ENCODE measurements around the gene FEZ2. TPM values are rescaled to one million over a fixed set of nuclear protein-coding genes. Genes with fewer than 3 reads are reported as not detected.

Gene FEZ2
- total and polyA plus RNA-seq, 2 of the 13 experiments (the other 11 are each of a cell fraction or from before 2014, with no cell fraction given): 42.5 to 59.1 TPM

DNA sequence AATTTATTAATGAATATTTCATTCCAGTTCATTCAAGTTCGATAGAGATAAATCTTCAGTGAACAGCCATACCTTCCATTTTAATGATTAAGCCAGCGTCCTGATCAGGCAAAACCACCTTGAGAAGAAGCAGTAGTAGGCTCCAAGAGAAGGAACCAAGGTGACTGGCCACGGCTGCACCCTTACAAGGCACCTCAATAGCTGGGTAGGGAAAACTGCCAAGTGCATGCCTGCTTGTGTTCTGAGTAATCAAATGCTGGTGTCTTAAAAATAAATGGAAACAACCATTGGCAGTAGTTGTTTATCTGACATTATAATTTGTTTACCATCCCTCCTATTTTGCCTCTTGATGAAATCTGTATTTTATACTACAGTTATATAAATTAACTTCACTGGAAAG, 10.0 kb upstream of the FEZ2 start:
- 16% methylated on average over 3 of the region's 3 CpGs for WGBS (ENCODE audit: low lambda C conversion rate)
- H3K4me3 ChIP-seq (replicated peaks in 1 of 3; ENCODE audit: insufficient read depth in 1 of 3, low read depth in 2 of 3, low read length in 3 of 3): no peak overlapping the region
- no peaks in the 10 kb centered on the region for H3K9me3 ChIP-seq (ENCODE audit: low read length)
- FAIRE-seq (no peak), ATAC-seq (no peak), DNase-seq (ENCODE audit: low spot score) (no peak)
- no peak overlapping the region for H3K4me2 ChIP-seq (ENCODE audit: low read depth, low read length)
- H2AFZ ChIP-seq (ENCODE audit: low read length): no peak overlapping the region
- no peaks in the 10 kb centered on the region for H3K4me1 ChIP-seq (ENCODE audit: insufficient read depth, low read length)
- no peak overlapping the region for H3K9ac ChIP-seq (ENCODE audit: insufficient read depth, low read depth, low read length)
- ChIA-PET POLR2A (no interaction called here), CTCF (ENCODE audit: low intra/inter-chr PET ratio, low total read pairs) (no interaction called here)
- no peak overlapping the region for H3K27ac ChIP-seq (ENCODE audit: extremely low read length, insufficient read depth, low read length)
- no peaks in the 10 kb centered on the region for H3K79me2 ChIP-seq (ENCODE audit: insufficient read depth, low read length)
- no peaks in the 10 kb centered on the region for H3K27me3 ChIP-seq (ENCODE audit: control insufficient read depth in 1 of 2, insufficient read depth in 2 of 2, low read length in 2 of 2)
- no TSS peak for BruUV-seq (replicated peaks)
- no peaks in the 10 kb centered on the region for H3K36me3 ChIP-seq (replicated peaks in 1 of 2; ENCODE audit: control insufficient read depth in 1 of 2, insufficient read depth in 2 of 2, low read length in 2 of 2)
- no peaks in the 10 kb centered on the region for H4K20me1 ChIP-seq (ENCODE audit: insufficient read depth, low read length)
- intact Hi-C loops (cut with micrococcal nuclease; ENCODE audit: unreplicated experiment): no loop called here
- in situ Hi-C loops (cut with HindIII; ENCODE audit: extremely low pct_ligation_motif_present, low pct_unique_long_range_greater_than_20kb): no loop called here
- TF ChIP-seq GPBP1L1 (CRISPR knock-in tag; IDR thresholded peaks at IDR 0.05) (no peak), SP5 (CRISPR knock-in tag; IDR thresholded peaks at IDR 0.05; ENCODE audit: borderline replicate concordance, low read depth) (no peak)
- TF ChIP-seq, protein P1, sequence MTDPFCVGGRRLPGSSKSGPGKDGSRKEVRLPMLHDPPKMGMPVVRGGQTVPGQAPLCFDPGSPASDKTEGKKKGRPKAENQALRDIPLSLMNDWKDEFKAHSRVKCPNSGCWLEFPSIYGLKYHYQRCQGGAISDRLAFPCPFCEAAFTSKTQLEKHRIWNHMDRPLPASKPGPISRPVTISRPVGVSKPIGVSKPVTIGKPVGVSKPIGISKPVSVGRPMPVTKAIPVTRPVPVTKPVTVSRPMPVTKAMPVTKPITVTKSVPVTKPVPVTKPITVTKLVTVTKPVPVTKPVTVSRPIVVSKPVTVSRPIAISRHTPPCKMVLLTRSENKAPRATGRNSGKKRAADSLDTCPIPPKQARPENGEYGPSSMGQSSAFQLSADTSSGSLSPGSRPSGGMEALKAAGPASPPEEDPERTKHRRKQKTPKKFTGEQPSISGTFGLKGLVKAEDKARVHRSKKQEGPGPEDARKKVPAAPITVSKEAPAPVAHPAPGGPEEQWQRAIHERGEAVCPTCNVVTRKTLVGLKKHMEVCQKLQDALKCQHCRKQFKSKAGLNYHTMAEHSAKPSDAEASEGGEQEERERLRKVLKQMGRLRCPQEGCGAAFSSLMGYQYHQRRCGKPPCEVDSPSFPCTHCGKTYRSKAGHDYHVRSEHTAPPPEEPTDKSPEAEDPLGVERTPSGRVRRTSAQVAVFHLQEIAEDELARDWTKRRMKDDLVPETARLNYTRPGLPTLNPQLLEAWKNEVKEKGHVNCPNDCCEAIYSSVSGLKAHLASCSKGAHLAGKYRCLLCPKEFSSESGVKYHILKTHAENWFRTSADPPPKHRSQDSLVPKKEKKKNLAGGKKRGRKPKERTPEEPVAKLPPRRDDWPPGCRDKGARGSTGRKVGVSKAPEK (CRISPR knock-in tag; IDR thresholded peaks at IDR 0.05; ENCODE audit: borderline replicate concordance): no peak

DNA sequence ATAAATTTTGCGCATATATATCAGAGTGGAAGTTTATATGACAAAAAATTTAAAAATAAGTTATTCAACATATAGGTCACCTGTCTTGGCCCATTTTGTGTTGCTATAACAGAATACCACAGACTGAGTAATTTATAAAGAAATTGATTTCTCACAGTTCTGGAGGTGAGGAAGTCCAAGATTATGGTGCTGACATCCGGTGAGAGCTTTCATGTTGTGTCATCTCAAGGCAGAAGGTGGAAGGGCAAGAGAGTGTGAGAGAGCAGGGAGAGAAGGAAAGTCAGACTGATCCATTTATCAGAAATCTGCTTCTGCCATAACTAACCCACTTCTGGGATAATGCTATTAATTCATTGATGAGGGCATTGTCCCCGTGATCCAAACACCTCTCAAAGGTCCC, 9.0 kb upstream of the FEZ2 start:
- Histone ChIP-seq H3K27me3 (ENCODE audit: control insufficient read depth in 1 of 2, insufficient read depth in 2 of 2, low read length in 2 of 2) (no peaks in the 10 kb centered on the region), H3K27ac (ENCODE audit: extremely low read length, insufficient read depth, low read length) (no peak overlapping the region), H2AFZ (ENCODE audit: low read length) (no peak overlapping the region), H3K9me3 (ENCODE audit: low read length) (no peaks in the 10 kb centered on the region), H4K20me1 (ENCODE audit: insufficient read depth, low read length) (no peaks in the 10 kb centered on the region), H3K36me3 (replicated peaks in 1 of 2; ENCODE audit: control insufficient read depth in 1 of 2, insufficient read depth in 2 of 2, low read length in 2 of 2) (no peaks in the 10 kb centered on the region), H3K4me2 (ENCODE audit: low read depth, low read length) (no peak overlapping the region), H3K4me1 (ENCODE audit: insufficient read depth, low read length) (no peaks in the 10 kb centered on the region), H3K4me3 (replicated peaks in 1 of 3; ENCODE audit: insufficient read depth in 1 of 3, low read depth in 2 of 3, low read length in 3 of 3) (no peak overlapping the region), H3K79me2 (ENCODE audit: insufficient read depth, low read length) (no peaks in the 10 kb centered on the region), H3K9ac (ENCODE audit: insufficient read depth, low read depth, low read length) (no peak overlapping the region)
- no peak for TF ChIP-seq RARG (CRISPR knock-in tag; IDR thresholded peaks at IDR 0.05; ENCODE audit: low read depth)
- TF ChIP-seq ZSCAN25 (CRISPR knock-in tag; IDR thresholded peaks at IDR 0.05): no peak
- TF ChIP-seq, protein P2, sequence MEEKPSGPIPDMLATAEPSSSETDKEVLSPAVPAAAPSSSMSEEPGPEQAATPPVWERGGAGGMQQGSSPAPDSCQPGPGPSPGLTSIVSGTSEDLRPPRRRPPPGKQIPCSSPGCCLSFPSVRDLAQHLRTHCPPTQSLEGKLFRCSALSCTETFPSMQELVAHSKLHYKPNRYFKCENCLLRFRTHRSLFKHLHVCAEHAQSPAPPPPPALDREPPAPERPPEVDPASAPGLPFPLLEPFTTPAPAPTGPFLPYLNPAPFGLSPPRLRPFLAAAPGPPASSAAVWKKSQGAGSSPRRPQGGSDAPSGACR (CRISPR knock-in tag; IDR thresholded peaks at IDR 0.05): no peak
- no peak for TF ChIP-seq EEA1 (CRISPR knock-in tag; IDR thresholded peaks at IDR 0.05; ENCODE audit: borderline replicate concordance)
- TF ChIP-seq ZNF614 (CRISPR knock-in tag; IDR thresholded peaks at IDR 0.05; ENCODE audit: borderline replicate concordance): no peak
- no peak for ATAC-seq
- no peak for DNase-seq (ENCODE audit: low spot score)
- in situ Hi-C loops (cut with HindIII; ENCODE audit: extremely low pct_ligation_motif_present, low pct_unique_long_range_greater_than_20kb) (no loop called here), intact Hi-C loops (cut with micrococcal nuclease; ENCODE audit: unreplicated experiment) (no loop called here)
- WGBS (ENCODE audit: low lambda C conversion rate): 51% methylated on average over 3 of the region's 3 CpGs
- no TSS peak for BruUV-seq (replicated peaks)
- no peak for FAIRE-seq
- ChIA-PET CTCF (ENCODE audit: low intra/inter-chr PET ratio, low total read pairs) (no interaction called here), POLR2A (no interaction called here)
